Ovary (tissue), 3 donors: ENCODE results near the gene CD79A.

Experiments used
- EP300 ChIP-seq: sonication (generic); formaldehyde crosslinking; IDR thresholded peaks from one replicate; pipeline ENCODE4 v1.6.1; 2017; ENCODE audit warnings: antibody characterized with exemption
- POLR2A ChIP-seq: fragments of 450-650 bp; IDR thresholded peaks from one replicate; pipeline ENCODE4 v1.6.1; 2017; ENCODE audit warnings: antibody characterized with exemption, mild to moderate bottlenecking, moderate library complexity
- TF ChIP-seq, protein P1 (sequence below), 3 donors: fragments of 450-650 bp in 2 of 3; fragments of 200-600 bp in 1 of 3; IDR thresholded peaks; one replicate each; pipeline versions ENCODE4 v1.5.1 to v1.8.0; 2016 to 2022; ENCODE audit warnings: antibody characterized with exemption in 3 of 3, mild to moderate bottlenecking in 1 of 3
- donor health status: DM: no; HTN: no; CAD: no.

DNA sequence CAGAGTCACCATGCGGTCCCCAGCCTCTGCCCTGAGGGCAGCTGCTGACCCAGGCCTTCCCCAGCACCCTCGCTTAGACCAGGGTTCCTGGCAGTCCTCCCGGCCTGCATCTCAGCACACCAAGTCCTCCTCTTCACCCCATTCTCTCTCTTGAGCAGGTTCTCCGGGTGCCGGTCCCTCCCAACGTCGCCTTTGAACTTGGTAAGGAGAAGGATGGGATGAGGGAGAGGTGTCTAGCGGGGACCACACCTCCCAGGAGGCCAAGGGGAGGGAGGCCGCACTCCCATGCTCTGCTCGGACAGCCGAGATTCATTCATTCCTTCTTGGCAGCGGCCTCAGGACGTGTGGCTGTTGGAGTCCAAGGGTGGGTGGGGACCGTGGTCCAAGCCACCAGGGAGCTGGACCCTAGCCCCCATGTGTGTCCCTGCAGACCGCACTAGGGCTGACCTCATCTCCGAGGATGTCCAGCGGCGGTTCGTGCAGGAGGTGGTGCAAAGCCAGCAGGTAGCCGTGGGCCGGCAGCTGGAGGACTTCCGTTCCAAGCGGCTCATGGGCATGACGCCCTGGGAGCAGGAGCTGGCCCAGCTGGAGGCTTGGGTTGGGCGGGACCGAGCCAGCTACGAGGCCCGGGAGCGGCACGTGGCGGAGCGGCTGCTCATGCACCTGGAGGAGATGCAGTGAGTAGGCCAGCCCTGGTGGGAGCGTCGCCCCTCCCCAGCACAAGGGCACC is 15.3 kb downstream of the CD79A start:
- TF ChIP-seq, protein P1, sequence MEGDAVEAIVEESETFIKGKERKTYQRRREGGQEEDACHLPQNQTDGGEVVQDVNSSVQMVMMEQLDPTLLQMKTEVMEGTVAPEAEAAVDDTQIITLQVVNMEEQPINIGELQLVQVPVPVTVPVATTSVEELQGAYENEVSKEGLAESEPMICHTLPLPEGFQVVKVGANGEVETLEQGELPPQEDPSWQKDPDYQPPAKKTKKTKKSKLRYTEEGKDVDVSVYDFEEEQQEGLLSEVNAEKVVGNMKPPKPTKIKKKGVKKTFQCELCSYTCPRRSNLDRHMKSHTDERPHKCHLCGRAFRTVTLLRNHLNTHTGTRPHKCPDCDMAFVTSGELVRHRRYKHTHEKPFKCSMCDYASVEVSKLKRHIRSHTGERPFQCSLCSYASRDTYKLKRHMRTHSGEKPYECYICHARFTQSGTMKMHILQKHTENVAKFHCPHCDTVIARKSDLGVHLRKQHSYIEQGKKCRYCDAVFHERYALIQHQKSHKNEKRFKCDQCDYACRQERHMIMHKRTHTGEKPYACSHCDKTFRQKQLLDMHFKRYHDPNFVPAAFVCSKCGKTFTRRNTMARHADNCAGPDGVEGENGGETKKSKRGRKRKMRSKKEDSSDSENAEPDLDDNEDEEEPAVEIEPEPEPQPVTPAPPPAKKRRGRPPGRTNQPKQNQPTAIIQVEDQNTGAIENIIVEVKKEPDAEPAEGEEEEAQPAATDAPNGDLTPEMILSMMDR (IDR thresholded peaks at IDR 0.05), result no peak
- TF ChIP-seq EP300, result no peak
- no peak for TF ChIP-seq POLR2A
